ENCODE measurements around the gene EVA1B. TPM values are rescaled to one million over a fixed set of nuclear protein-coding genes. Genes with fewer than 3 reads are reported as not detected.

Gene EVA1B, protein sequence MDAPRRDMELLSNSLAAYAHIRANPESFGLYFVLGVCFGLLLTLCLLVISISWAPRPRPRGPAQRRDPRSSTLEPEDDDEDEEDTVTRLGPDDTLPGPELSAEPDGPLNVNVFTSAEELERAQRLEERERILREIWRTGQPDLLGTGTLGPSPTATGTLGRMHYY
- 10 to 100 TPM; 19.2 to 96.0 (median 73.8) TPM for total RNA-seq

DNA sequence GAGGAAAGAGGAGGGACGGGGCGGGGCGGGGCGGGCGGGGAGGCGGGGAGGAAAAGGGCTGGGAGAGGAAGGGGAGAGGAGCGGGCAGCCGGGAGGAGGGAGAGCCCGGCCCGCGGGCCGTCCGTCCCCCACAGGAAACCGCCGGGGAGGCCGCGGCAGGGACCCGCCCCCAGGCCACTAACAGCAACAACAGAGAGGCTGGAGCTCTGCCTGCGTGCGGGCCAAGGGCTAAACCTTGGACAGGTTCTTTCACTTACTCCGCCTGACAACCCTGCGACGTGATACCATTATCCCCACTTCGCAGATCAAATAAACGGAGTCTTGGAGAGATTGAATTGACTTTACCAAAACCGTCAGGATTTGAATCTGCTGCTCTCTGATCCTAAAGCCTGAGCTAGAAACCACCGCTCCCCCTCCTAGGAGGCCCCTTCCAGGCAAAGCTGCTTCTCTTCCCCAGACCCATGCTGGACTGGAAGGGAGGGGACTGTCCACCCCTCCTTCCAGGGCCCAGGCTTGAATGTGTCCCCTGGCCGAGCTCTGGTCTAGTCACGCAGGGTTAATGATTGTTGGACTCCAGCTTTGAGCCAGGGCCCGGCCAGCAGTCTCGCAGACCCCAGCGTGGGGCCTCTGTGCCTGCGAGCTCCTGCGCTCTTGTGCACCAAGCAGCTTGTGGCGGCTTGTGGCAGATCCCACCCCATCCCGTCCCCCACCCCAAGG lies at the start of gene EVA1B:
TSS of gene EVA1B (minus strand) at position 10 of the 717 bp plus-strand sequence. CDS start 608 bp downstream, outside the sequence.
- TF ChIP-seq, protein P1, sequence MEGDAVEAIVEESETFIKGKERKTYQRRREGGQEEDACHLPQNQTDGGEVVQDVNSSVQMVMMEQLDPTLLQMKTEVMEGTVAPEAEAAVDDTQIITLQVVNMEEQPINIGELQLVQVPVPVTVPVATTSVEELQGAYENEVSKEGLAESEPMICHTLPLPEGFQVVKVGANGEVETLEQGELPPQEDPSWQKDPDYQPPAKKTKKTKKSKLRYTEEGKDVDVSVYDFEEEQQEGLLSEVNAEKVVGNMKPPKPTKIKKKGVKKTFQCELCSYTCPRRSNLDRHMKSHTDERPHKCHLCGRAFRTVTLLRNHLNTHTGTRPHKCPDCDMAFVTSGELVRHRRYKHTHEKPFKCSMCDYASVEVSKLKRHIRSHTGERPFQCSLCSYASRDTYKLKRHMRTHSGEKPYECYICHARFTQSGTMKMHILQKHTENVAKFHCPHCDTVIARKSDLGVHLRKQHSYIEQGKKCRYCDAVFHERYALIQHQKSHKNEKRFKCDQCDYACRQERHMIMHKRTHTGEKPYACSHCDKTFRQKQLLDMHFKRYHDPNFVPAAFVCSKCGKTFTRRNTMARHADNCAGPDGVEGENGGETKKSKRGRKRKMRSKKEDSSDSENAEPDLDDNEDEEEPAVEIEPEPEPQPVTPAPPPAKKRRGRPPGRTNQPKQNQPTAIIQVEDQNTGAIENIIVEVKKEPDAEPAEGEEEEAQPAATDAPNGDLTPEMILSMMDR (IDR thresholded peaks at IDR 0.05; ENCODE audit: low read depth): no peak

DNA sequence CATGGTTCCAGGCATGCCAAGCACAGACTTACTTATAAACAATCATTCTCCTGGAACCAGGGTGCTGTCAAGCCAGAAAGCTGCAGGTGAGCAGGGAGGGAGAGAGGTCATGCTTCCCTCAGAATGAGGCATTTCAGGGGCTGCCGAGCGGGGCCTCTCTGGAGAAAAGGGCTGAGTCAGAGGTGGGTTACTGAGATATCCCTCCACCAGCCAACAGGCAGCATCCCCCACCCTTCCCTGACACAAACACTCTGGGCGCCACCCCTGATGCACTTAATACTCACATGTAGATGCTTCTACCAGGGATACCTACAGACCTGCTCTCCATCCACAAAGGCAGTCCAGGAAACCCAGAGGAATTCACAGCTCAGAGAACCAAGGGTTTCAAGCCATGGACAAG lies 49.2 kb upstream of the EVA1B start:
- TF ChIP-seq, protein P1 (IDR thresholded peaks at IDR 0.05; ENCODE audit: low read depth): no peak

DNA sequence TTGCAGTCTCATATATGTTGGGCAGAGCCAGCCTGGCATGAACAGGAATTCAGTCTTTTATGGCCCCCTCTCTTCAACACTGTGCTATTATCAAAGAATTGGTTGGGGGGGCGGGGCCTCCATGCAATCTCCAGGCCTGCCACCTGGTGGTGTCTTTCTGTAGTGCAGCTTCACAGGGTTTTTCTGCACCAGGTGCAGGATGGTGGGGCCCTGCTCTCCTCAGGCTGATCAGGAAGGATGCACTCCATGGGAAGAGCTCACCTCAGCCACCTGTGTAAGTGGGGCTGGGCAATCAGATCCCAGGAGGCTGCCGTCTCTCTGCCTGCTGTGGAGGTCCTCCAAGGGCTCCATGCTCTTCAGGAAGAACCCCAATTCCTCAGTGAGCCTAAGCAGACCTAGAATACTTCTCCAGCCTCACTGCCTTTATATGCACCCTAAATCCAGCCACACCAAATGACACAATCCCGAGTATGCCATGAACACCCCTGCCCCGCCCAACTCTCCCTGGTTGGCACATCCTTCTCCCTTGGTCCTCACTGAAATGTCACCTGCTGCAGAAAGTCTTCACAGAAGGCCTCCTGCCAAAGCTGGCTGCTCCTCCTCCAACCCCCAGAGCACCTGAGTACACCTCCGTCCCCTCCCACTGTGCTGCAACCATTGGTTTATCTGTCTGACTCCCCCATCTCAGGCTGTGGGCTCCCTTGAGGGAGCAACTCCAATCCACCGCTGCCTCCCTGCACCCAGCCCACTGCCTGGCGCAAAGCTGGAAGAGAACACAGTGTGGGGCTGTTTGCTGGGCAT lies 45.8 kb upstream of the EVA1B start:
- TF ChIP-seq, protein P1 (IDR thresholded peaks at IDR 0.05; ENCODE audit: low read depth): no peak

DNA sequence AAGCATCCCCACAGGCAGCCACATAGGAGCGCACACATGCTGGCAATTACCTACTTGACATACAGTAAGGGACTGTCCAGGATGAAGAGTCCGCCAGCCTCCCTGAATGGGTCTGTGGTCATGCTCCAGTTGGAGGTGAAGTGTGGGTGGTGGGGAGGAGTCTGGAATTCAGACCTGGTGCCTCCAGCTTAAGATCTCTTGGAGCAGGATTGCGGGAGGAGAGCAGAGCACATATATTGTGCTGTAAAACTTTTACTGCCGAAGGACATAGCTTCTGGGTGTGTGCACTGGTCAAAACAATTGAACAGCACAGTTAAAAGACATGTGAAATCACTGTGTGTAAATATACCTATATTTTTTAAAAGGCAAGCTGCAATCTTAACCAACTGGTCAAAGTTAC lies 44.4 kb upstream of the EVA1B start:
- TF ChIP-seq, protein P1 (IDR thresholded peaks at IDR 0.05; ENCODE audit: low read depth): no peak

DNA sequence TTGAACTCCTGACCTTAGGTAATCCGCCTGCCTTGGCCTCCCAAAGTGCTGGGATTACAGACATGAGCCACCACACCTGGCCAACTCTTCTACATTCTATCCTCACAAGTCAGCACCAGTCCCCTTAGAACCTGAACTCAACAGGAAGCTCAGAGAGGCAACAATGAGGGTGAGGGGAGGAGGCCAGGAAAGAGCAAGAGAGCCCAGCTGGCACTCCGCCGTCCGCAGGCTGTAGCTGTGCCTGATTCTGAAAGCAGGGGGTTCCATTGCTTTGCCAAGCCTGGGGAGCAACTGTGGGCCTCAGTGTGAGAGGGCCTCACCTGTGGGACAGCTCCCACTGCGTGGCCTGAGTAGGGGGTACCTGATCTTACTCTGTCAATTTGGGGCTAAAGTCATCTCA lies 43.6 kb upstream of the EVA1B start:
- TF ChIP-seq, protein P1 (IDR thresholded peaks at IDR 0.05; ENCODE audit: low read depth): no peak

DNA sequence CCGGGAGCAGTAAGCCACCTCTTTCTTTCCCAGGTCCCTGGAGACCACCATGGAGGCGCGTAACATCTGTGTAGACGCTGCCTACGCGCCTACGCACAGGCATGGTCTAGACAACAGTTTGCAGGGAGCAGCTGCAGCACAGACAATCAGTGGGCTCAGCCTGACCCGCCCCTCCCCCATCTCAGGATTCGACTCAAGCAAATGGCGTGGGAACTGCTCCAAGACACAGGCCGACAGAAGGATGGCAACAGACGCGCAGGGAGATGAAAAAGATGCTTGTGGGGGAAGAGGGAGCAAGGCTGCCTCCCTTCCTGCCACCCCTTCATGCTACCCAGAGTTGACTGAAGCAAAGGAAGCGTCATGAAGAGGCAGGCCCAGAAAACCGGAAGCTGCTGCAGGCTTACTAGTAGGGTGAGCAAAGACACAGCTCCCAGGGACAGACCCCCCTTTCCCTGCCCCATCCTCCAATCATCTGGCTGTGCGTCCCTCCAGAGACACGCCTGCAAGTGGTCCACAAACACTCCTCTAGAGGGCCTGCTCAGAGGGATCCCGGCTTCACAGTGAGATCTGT lies 42.7 kb upstream of the EVA1B start:
- TF ChIP-seq, protein P1 (IDR thresholded peaks at IDR 0.05; ENCODE audit: low read depth): no peak

DNA sequence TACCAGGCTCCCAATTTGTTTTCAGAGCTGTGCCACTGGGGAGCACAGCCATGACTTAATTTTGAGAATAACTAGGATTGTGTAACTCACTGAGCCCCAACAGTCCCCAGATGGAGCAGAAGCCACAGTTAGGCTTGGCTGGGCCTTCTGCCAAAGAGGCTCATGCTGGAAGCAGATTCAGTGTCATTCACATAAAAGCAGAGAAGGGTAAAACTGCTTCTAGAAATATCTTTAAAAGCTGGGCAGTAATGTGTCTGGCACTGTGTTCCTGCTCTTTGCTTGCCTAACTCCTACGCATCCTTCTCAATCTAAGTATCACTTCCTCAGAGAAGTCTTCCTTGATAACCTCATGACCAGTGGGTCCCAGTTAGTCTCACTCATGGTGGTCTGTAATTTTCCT lies 41.9 kb upstream of the EVA1B start:
- TF ChIP-seq, protein P1 (IDR thresholded peaks at IDR 0.05; ENCODE audit: low read depth): no peak
